IMR-90 (cell line): ENCODE data around the gene PLCB4. TPM values are rescaled to one million over a fixed set of nuclear protein-coding genes. Genes with fewer than 3 reads are reported as not detected.

Experiments used
- ATAC-seq: fragments of 200-7000 bp; cut with Tn5 transposase; 2 replicates; pipeline ENCODE4 v1.9.1; 2020; ENCODE audit warnings: low read depth, mild to moderate bottlenecking, moderate library complexity
- BruUV-seq: library from RNA; stranded (reverse); fragments of 400-500 nt; replicated peaks from 2 replicates; lab custom pipeline; 2021; lab: Mats Ljungman, UMichigan
- CTCF ChIA-PET: fragments of 300-600 bp; formaldehyde crosslinking; extraction: SDS; loops from one replicate; lab custom pipeline; 2021; ENCODE audit warnings: antibody characterized with exemption; lab: Yijun Ruan, JAX
- POLR2A ChIA-PET: fragments of 300-600 bp; sonication (Branson Sonifier 250); formaldehyde crosslinking; loops from one replicate; lab custom pipeline; 2022; ENCODE audit warnings: antibody characterized with exemption; ENCODE audit not compliant: unreplicated experiment; lab: Charles Lee
- DNase-seq: peaks from one replicate; pipeline ENCODE4 v3.0.0; 2013
- H2AFZ ChIP-seq: replicated peaks from 2 replicates; pipeline ENCODE3; 2013; ENCODE audit warnings: low read length, mild to moderate bottlenecking; ENCODE audit not compliant: poor library complexity
- H2AK5ac ChIP-seq: 2 replicates; pipeline ENCODE4 v1.6.1; 2013; ENCODE audit warnings: low read depth, low read length, inconsistent platforms
- H2AK9ac ChIP-seq: replicated peaks from 2 replicates; pipeline ENCODE3; 2013; ENCODE audit warnings: mild to moderate bottlenecking, low read depth, low read length, moderate library complexity; ENCODE audit not compliant: poor library complexity
- H2BK120ac ChIP-seq: 2 replicates; pipeline ENCODE4 v1.6.1; 2013; ENCODE audit warnings: low read depth, low read length, inconsistent platforms
- H2BK15ac ChIP-seq: 3 replicates; pipeline ENCODE4 v1.6.1; 2013; ENCODE audit warnings: low read depth, low read length, inconsistent platforms
- H2BK20ac ChIP-seq: 2 replicates; pipeline ENCODE4 v1.6.1; 2013; ENCODE audit warnings: low read depth, mild to moderate bottlenecking, inconsistent platforms, low read length, moderate library complexity
- H2BK5ac ChIP-seq: 2 replicates; pipeline ENCODE4 v1.6.1; 2013; ENCODE audit warnings: mild to moderate bottlenecking, low read depth, low read length, inconsistent platforms; ENCODE audit not compliant: poor library complexity, severe bottlenecking
- H3K14ac ChIP-seq: replicated peaks from 2 replicates; pipeline ENCODE4 v1.6.1; 2013; ENCODE audit warnings: low read depth, low read length, inconsistent platforms
- H3K18ac ChIP-seq: 2 replicates; pipeline ENCODE4 v1.6.1; 2013; ENCODE audit warnings: low read depth, low read length, control low read depth
- H3K23ac ChIP-seq: 2 replicates; pipeline ENCODE4 v1.6.1; 2013; ENCODE audit warnings: low read depth, low read length, inconsistent platforms
- H3K27ac ChIP-seq: 2 replicates; pipeline ENCODE4 v1.5.1; 2013; ENCODE audit warnings: mild to moderate bottlenecking, control low read depth, low read length; ENCODE audit not compliant: insufficient read depth
- H3K27me3 ChIP-seq: 2 replicates; pipeline ENCODE4 v1.6.1; 2013; ENCODE audit warnings: low read length; ENCODE audit not compliant: control insufficient read depth, insufficient read depth
- H3K36me3 ChIP-seq: 2 replicates; pipeline ENCODE4 v1.6.1; 2013; ENCODE audit warnings: low read length, mixed read lengths; ENCODE audit not compliant: control insufficient read depth, insufficient read depth
- H3K4ac ChIP-seq: 2 replicates; pipeline ENCODE4 v1.6.1; 2013; ENCODE audit warnings: low read depth, low read length, inconsistent platforms
- H3K4me1 ChIP-seq: 2 replicates; pipeline ENCODE4 v1.6.1; 2013; ENCODE audit warnings: low read length, mixed read lengths; ENCODE audit not compliant: control insufficient read depth, insufficient read depth
- H3K4me2 ChIP-seq: 2 replicates; pipeline ENCODE4 v1.6.1; 2013; ENCODE audit warnings: low read depth, mild to moderate bottlenecking, control low read depth, low read length, moderate library complexity
- H3K4me3 ChIP-seq: 2 replicates; pipeline ENCODE4 v1.5.1; 2013; ENCODE audit warnings: low read depth, mild to moderate bottlenecking, control low read depth, low read length, moderate library complexity; ENCODE audit not compliant: insufficient read depth
- H3K56ac ChIP-seq: 2 replicates; pipeline ENCODE4 v1.6.1; 2013; ENCODE audit warnings: low read length, inconsistent platforms; ENCODE audit not compliant: insufficient read depth; ENCODE audit errors: extremely low read depth
- H3K79me1 ChIP-seq, 2 experiments: 2 replicates each; pipeline ENCODE4 v1.6.1; 2013; ENCODE audit warnings: low read length in 2 of 2, inconsistent platforms in 1 of 2, low read depth in 1 of 2
- H3K9ac ChIP-seq: 2 replicates; pipeline ENCODE4 v1.6.1; 2013; ENCODE audit warnings: low read depth, low read length, control low read depth
- H3K9me1 ChIP-seq: 2 replicates; pipeline ENCODE4 v1.6.1; 2013; ENCODE audit warnings: low read length, inconsistent platforms; ENCODE audit not compliant: insufficient read depth
- H3K9me3 ChIP-seq: 2 replicates; pipeline ENCODE4 v1.6.1; 2013; ENCODE audit warnings: low read length; ENCODE audit not compliant: control insufficient read depth, insufficient read depth
- H4K20me1 ChIP-seq: 2 replicates; pipeline ENCODE4 v1.6.1; 2013; ENCODE audit warnings: low read length, inconsistent platforms; ENCODE audit not compliant: insufficient read depth
- H4K5ac ChIP-seq: 2 replicates; pipeline ENCODE4 v1.6.1; 2013; ENCODE audit warnings: mild to moderate bottlenecking, low read depth, low read length, control low read depth
- H4K8ac ChIP-seq, 2 experiments: 2 replicates each; pipeline ENCODE4 v1.6.1; 2013; ENCODE audit warnings: low read depth in 2 of 2, low read length in 2 of 2, control low read depth in 1 of 2, inconsistent platforms in 1 of 2
- H4K91ac ChIP-seq: 2 replicates; pipeline ENCODE4 v1.6.1; 2013; ENCODE audit warnings: low read depth, low read length, inconsistent platforms; ENCODE audit not compliant: insufficient read depth
- BHLHE40 ChIP-seq: fragments of 150-350 bp; IDR thresholded peaks from 2 replicates; pipeline ENCODE4 v1.6.1; 2016; ENCODE audit warnings: mild to moderate bottlenecking, low read depth, low read length
- CHD1 ChIP-seq: IDR thresholded peaks from 2 replicates; pipeline ENCODE4 v1.6.1; 2012; ENCODE audit warnings: low read depth, low read length, improper control_type of control experiment
- FOS ChIP-seq: fragments of 150-350 bp; IDR thresholded peaks from 2 replicates; pipeline ENCODE4 v1.6.1; 2016; ENCODE audit warnings: low read depth, low read length
- MAFK ChIP-seq: IDR thresholded peaks from 2 replicates; pipeline ENCODE4 v1.6.1; 2012; ENCODE audit warnings: low read depth, low read length, improper control_type of control experiment
- MAZ ChIP-seq: IDR thresholded peaks from 2 replicates; pipeline ENCODE4 v1.6.1; 2012; ENCODE audit warnings: low read depth, mild to moderate bottlenecking, low read length, improper control_type of control experiment, moderate library complexity, borderline replicate concordance
- MXI1 ChIP-seq: IDR thresholded peaks from 2 replicates; pipeline ENCODE4 v1.6.1; 2012; ENCODE audit warnings: low read depth, mild to moderate bottlenecking, low read length, moderate library complexity, borderline replicate concordance
- NFE2L2 ChIP-seq: fragments of 150-350 bp; IDR thresholded peaks from 2 replicates; pipeline ENCODE4 v1.6.1; 2016; ENCODE audit warnings: low read depth, mild to moderate bottlenecking, low read length
- POLR2A ChIP-seq: IDR thresholded peaks from 2 replicates; pipeline ENCODE4 v1.6.1; 2012; ENCODE audit warnings: mild to moderate bottlenecking, low read depth, low read length
- RAD21 ChIP-seq: IDR thresholded peaks from 2 replicates; pipeline ENCODE4 v1.6.1; 2012; ENCODE audit warnings: low read length, improper control_type of control experiment
- RCOR1 ChIP-seq: IDR thresholded peaks from 2 replicates; pipeline ENCODE4 v1.6.1; 2012; ENCODE audit warnings: mild to moderate bottlenecking, low read length, improper control_type of control experiment; ENCODE audit not compliant: insufficient replicate concordance
- RFX5 ChIP-seq: IDR thresholded peaks from 2 replicates; pipeline ENCODE4 v1.8.0; 2012; ENCODE audit warnings: low read depth, mild to moderate bottlenecking, low read length, moderate library complexity
- SMC3 ChIP-seq: fragments of 150-350 bp; IDR thresholded peaks from 2 replicates; pipeline ENCODE4 v1.6.1; 2016; ENCODE audit warnings: low read depth, mild to moderate bottlenecking, antibody characterized with exemption, low read length, moderate library complexity
- WGBS, 2 experiments: methylation state at CpG; one replicate each; pipeline versions ENCODE4 v1.1.5 to v1.1.7; 2013; ENCODE audit warnings: missing lambda C conversion rate in 2 of 2; ENCODE audit not compliant: insufficient read length in 1 of 2; ENCODE audit errors: extremely low coverage in 2 of 2; 5-methylcytosine and 5-hydroxymethylcytosine counted together
- dilution Hi-C: fragments of 300-500 bp; cut with HindIII; formaldehyde crosslinking; loops from one replicate; pipeline ENCODE4 v1.14.3; 2018; ENCODE audit warnings: low sequenced_read_pairs; ENCODE audit not compliant: unreplicated experiment
- in situ Hi-C: fragments of 300-500 bp; cut with MboI; formaldehyde crosslinking; loops from 3 replicates; pipeline ENCODE4 v1.14.3; 2019; ENCODE audit warnings: low sequenced_read_pairs, inconsistent platforms, mixed read lengths
- intact Hi-C: fragments of 100-400 bp; cut with micrococcal nuclease; formaldehyde crosslinking; loops from 2 replicates; pipeline ENCODE4 v1.10.0; 2022
- polyA plus RNA-seq, 3 experiments: library from polyadenylated mRNA; depleted of rRNA; stranded (reverse); fragments of >200 nt; gene quantifications; 2 replicates each; pipeline ENCODE4 v1.2.3, GENCODE V29; 2012; ENCODE audit warnings: low replicate concordance in 1 of 3
- total RNA-seq: library from RNA; depleted of rRNA; stranded (reverse); fragments of >200 nt; gene quantifications from 2 replicates; pipeline ENCODE4 v1.2.3, GENCODE V29; 2012
- TF ChIP-seq, protein P1 (sequence below): fragments of 150-350 bp; IDR thresholded peaks from 2 replicates; pipeline ENCODE4 v1.6.1; 2016; ENCODE audit warnings: low read depth, mild to moderate bottlenecking, low read length, moderate library complexity, borderline replicate concordance
- TF ChIP-seq, protein P2 (sequence below): fragments of 150-350 bp; IDR thresholded peaks from 2 replicates; pipeline ENCODE4 v1.6.1; 2017; ENCODE audit warnings: mild to moderate bottlenecking, antibody characterized with exemption, low read length, low read depth
- TF ChIP-seq, protein P3 (sequence below): conservative IDR thresholded peaks from 2 replicates; pipeline ENCODE4 v1.5.1; 2012; ENCODE audit warnings: mild to moderate bottlenecking, low read depth, low read length, improper control_type of control experiment

The PLCB4 gene
- total and polyA plus RNA-seq, 2 of the 4 experiments (the other 2 are of a cell fraction): 12.5 to 24.0 TPM

DNA sequence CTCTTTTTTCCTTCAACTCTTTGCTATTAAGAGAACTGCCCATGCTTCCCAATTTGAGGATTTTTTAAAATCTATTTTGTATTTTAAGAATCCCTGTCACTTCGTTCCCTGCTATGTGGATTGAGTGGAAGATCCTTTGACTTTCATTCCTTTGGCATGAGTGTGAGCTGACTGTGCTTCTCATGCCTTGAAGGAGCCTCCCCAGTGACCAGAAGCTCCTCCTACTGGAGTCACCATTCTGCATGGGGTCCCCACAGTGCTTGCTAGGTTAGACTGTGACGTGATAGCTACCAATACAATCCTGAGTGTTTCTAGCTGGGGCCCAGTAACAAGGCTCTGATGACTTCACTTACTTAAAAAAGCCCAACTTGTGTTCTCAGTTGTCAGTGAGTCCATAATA lies 341.1 kb downstream of the PLCB4 start:
- no peak overlapping the region for H3K27ac ChIP-seq
- DNase-seq (peak; percentile 94), ATAC-seq (peak; percentile 88)
- H3K4me2 ChIP-seq: no peak overlapping the region
- no peak overlapping the region; a peak in 1 of 4 replicates for H4K8ac ChIP-seq
- H3K9me1 ChIP-seq: no peaks in the 10 kb centered on the region
- H3K18ac ChIP-seq: no peak overlapping the region
- H3K79me1 ChIP-seq: no peaks in the 10 kb centered on the region
- no peak overlapping the region for H4K91ac ChIP-seq
- ChIA-PET CTCF (interaction anchor here (0.9 kb wide), 1 partner anchor 200 kb away, joined by 5 read pairs; no protein-coding TSS in a partner anchor), POLR2A (no interaction called here)
- no peak overlapping the region for H2BK120ac ChIP-seq
- TF ChIP-seq NFE2L2 (no peak), RCOR1 (no peak), MAFK (no peak), RAD21 (no peak), RFX5 (no peak), MXI1 (no peak), FOS (no peak), POLR2A (no peak), BHLHE40 (no peak), SMC3 (no peak), MAZ (no peak), CHD1 (no peak)
- TF ChIP-seq, protein P1, sequence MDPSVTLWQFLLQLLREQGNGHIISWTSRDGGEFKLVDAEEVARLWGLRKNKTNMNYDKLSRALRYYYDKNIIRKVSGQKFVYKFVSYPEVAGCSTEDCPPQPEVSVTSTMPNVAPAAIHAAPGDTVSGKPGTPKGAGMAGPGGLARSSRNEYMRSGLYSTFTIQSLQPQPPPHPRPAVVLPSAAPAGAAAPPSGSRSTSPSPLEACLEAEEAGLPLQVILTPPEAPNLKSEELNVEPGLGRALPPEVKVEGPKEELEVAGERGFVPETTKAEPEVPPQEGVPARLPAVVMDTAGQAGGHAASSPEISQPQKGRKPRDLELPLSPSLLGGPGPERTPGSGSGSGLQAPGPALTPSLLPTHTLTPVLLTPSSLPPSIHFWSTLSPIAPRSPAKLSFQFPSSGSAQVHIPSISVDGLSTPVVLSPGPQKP: no peak
- TF ChIP-seq, protein P2, sequence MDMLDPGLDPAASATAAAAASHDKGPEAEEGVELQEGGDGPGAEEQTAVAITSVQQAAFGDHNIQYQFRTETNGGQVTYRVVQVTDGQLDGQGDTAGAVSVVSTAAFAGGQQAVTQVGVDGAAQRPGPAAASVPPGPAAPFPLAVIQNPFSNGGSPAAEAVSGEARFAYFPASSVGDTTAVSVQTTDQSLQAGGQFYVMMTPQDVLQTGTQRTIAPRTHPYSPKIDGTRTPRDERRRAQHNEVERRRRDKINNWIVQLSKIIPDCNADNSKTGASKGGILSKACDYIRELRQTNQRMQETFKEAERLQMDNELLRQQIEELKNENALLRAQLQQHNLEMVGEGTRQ: no peak
- TF ChIP-seq, protein P3, sequence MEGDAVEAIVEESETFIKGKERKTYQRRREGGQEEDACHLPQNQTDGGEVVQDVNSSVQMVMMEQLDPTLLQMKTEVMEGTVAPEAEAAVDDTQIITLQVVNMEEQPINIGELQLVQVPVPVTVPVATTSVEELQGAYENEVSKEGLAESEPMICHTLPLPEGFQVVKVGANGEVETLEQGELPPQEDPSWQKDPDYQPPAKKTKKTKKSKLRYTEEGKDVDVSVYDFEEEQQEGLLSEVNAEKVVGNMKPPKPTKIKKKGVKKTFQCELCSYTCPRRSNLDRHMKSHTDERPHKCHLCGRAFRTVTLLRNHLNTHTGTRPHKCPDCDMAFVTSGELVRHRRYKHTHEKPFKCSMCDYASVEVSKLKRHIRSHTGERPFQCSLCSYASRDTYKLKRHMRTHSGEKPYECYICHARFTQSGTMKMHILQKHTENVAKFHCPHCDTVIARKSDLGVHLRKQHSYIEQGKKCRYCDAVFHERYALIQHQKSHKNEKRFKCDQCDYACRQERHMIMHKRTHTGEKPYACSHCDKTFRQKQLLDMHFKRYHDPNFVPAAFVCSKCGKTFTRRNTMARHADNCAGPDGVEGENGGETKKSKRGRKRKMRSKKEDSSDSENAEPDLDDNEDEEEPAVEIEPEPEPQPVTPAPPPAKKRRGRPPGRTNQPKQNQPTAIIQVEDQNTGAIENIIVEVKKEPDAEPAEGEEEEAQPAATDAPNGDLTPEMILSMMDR: no peak
- H3K56ac ChIP-seq: no peak overlapping the region
- H2BK15ac ChIP-seq: no peak overlapping the region
- H3K14ac ChIP-seq: no peak overlapping the region
- H3K9me3 ChIP-seq: no peaks in the 10 kb centered on the region
- in situ Hi-C loops: loop anchor here (5.0 to 25.0 kb wide), 2 partner anchors 197 to 502 kb away; no protein-coding TSS in a partner anchor
- WGBS, 2 experiments: no CpG with 5 or more reads among the region's 2 CpGs
- H2BK20ac ChIP-seq: no peak overlapping the region
- dilution Hi-C loops: no loop called here
- H4K20me1 ChIP-seq: no peaks in the 10 kb centered on the region
- peaks cover 9% of the 10 kb centered on the region for H3K36me3 ChIP-seq
- H2BK5ac ChIP-seq: peak overlapping the region; percentile 72
- BruUV-seq: no TSS peak
- H2AK9ac ChIP-seq: no peak overlapping the region
- peaks cover 8% of the 10 kb centered on the region for H3K4me1 ChIP-seq
- H3K27me3 ChIP-seq: no peaks in the 10 kb centered on the region
- intact Hi-C loops: no loop called here
- H3K23ac ChIP-seq: no peak overlapping the region; the same call in 1 of the 2 replicates
- no peak overlapping the region for H3K4ac ChIP-seq
- no peak overlapping the region for H2AFZ ChIP-seq
- H2AK5ac ChIP-seq: no peak overlapping the region
- no peak overlapping the region for H3K9ac ChIP-seq
- H3K4me3 ChIP-seq: no peak overlapping the region
- no peak overlapping the region for H4K5ac ChIP-seq
